ENCODE data around the gene NR5A2. TPM values are rescaled to one million over a fixed set of nuclear protein-coding genes. Genes with fewer than 3 reads are reported as not detected.

NR5A2 gene
- polyA plus RNA-seq, 3 donors: 0.03 to 0.31 TPM; not detected in 1

DNA sequence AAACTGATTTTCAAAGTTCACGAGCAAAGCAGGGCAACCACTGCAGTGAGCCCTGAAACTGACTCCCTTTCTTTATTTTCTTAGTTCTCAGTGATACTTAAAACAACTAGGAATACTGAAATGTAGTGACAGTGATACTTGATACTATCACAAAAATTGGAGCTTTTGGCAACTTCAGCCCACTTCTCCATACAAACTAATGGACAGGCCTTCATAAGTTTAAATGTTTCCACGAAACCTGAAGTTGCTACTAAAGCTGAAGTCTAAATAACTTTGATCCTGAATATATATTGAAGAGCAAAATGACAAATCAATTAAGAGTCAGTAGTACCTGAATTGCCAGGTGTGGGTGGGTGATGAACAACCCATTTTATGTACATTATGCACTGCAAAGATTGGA lies 10.0 kb downstream of the NR5A2 start:
- H3K4me3 Mint-ChIP-seq: peak overlapping the region in 1 of 2 donors; percentile 99

GRCh38 chr1:200037904-200038303 lies 10.4 kb downstream of the NR5A2 start:
- intact Hi-C loops (cut with micrococcal nuclease): loop anchor here in 1 of 2 donors (10.0 kb wide), 1 partner anchor 353 kb away; no protein-coding TSS in a partner anchor
- H3K9me3 Mint-ChIP-seq: peaks cover 0 to 42% (median 24%) of the 10 kb centered on the region in 7 donors

More for the DNA sequence above, 10.0 kb downstream of the NR5A2 start:
- H2AFZ ChIP-seq (ENCODE audit: insufficient read depth, low read depth, low read length, poor library complexity, severe bottlenecking): no peak overlapping the region
- DNase-seq: no peak
- H3K4me3 ChIP-seq (replicated peaks in 1 of 3; ENCODE audit: low read depth in 2 of 3, low read length in 3 of 3): no peak overlapping the region
- H3K36me3 ChIP-seq (replicated peaks in 1 of 2; ENCODE audit: control insufficient read depth in 1 of 2, insufficient read depth in 2 of 2, low read length in 2 of 2): no peaks in the 10 kb centered on the region
- peaks cover 0 to 60% of the 10 kb centered on the region in 2 donors for H3K9me3 ChIP-seq (replicated peaks in 1 of 2; ENCODE audit: control insufficient read depth in 1 of 2, insufficient read depth in 1 of 2, low read length in 2 of 2)
- no peaks in the 10 kb centered on the region for H4K20me1 ChIP-seq (ENCODE audit: insufficient read depth, low read length)
- H3K79me2 ChIP-seq (ENCODE audit: insufficient read depth, low read length): no peaks in the 10 kb centered on the region
- H3K27ac Mint-ChIP-seq: no peak overlapping the region
- no peak overlapping the region for H3K4me2 ChIP-seq (replicated peaks; ENCODE audit: extremely low read depth, low read length, poor library complexity, severe bottlenecking)
- H3K27me3 ChIP-seq (ENCODE audit: control insufficient read depth in 2 of 2, insufficient read depth in 2 of 2, low read length in 2 of 2): peaks cover 93 to 99% of the 10 kb centered on the region in 2 donors
- H3K4me1 ChIP-seq (ENCODE audit: control insufficient read depth in 1 of 2, insufficient read depth in 2 of 2, low read length in 2 of 2): peaks cover 39 to 57% of the 10 kb centered on the region in 2 donors
- TF ChIP-seq, protein P1, sequence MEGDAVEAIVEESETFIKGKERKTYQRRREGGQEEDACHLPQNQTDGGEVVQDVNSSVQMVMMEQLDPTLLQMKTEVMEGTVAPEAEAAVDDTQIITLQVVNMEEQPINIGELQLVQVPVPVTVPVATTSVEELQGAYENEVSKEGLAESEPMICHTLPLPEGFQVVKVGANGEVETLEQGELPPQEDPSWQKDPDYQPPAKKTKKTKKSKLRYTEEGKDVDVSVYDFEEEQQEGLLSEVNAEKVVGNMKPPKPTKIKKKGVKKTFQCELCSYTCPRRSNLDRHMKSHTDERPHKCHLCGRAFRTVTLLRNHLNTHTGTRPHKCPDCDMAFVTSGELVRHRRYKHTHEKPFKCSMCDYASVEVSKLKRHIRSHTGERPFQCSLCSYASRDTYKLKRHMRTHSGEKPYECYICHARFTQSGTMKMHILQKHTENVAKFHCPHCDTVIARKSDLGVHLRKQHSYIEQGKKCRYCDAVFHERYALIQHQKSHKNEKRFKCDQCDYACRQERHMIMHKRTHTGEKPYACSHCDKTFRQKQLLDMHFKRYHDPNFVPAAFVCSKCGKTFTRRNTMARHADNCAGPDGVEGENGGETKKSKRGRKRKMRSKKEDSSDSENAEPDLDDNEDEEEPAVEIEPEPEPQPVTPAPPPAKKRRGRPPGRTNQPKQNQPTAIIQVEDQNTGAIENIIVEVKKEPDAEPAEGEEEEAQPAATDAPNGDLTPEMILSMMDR (IDR thresholded peaks at IDR 0.05): no peak
- peaks cover 8 to 10% of the 10 kb centered on the region in 2 donors for H3K36me3 Mint-ChIP-seq
- H3K9me3 Mint-ChIP-seq: peaks cover 0 to 39% (median 23%) of the 10 kb centered on the region in 7 donors
- peaks cover 37% of the 10 kb centered on the region for H3K4me1 Mint-ChIP-seq
- no CpG with 5 or more reads among the region's 2 CpGs for WGBS (ENCODE audit: insufficient coverage)
- intact Hi-C loops (cut with micrococcal nuclease): loop anchor here in 1 of 2 donors (10.0 kb wide), 1 partner anchor 353 kb away; no protein-coding TSS in a partner anchor
- no peak overlapping the region for H3K9ac ChIP-seq (ENCODE audit: insufficient read depth, low read length, poor library complexity, severe bottlenecking)
- H3K27me3 Mint-ChIP-seq (ENCODE audit: low read depth in 3 of 3): peaks cover 0 to 30% (median 30%) of the 10 kb centered on the region in 3 donors
- H3K27ac ChIP-seq (ENCODE audit: low read depth in 1 of 2, low read length in 2 of 2): no peak overlapping the region

More at GRCh38 chr1:200037904-200038303, 10.4 kb downstream of the NR5A2 start:
- Histone ChIP-seq H3K36me3 (replicated peaks in 1 of 2; ENCODE audit: control insufficient read depth in 1 of 2, insufficient read depth in 2 of 2, low read length in 2 of 2) (no peaks in the 10 kb centered on the region), H3K9me3 (replicated peaks in 1 of 2; ENCODE audit: control insufficient read depth in 1 of 2, insufficient read depth in 1 of 2, low read length in 2 of 2) (peaks cover 0 to 60% of the 10 kb centered on the region in 2 donors), H2AFZ (ENCODE audit: insufficient read depth, low read depth, low read length, poor library complexity, severe bottlenecking) (no peak overlapping the region), H3K4me2 (replicated peaks; ENCODE audit: extremely low read depth, low read length, poor library complexity, severe bottlenecking) (no peak overlapping the region), H3K27ac (ENCODE audit: low read depth in 1 of 2, low read length in 2 of 2) (no peak overlapping the region), H3K27me3 (ENCODE audit: control insufficient read depth in 2 of 2, insufficient read depth in 2 of 2, low read length in 2 of 2) (peaks cover 92 to 99% of the 10 kb centered on the region in 2 donors), H4K20me1 (ENCODE audit: insufficient read depth, low read length) (no peaks in the 10 kb centered on the region), H3K4me1 (ENCODE audit: control insufficient read depth in 1 of 2, insufficient read depth in 2 of 2, low read length in 2 of 2) (peaks cover 43 to 61% of the 10 kb centered on the region in 2 donors), H3K9ac (ENCODE audit: insufficient read depth, low read length, poor library complexity, severe bottlenecking) (no peak overlapping the region), H3K79me2 (ENCODE audit: insufficient read depth, low read length) (no peaks in the 10 kb centered on the region), H3K4me3 (replicated peaks in 1 of 3; ENCODE audit: low read depth in 2 of 3, low read length in 3 of 3) (no peak overlapping the region)
- H3K27ac Mint-ChIP-seq: no peak overlapping the region
- peaks cover 41% of the 10 kb centered on the region for H3K4me1 Mint-ChIP-seq
- H3K27me3 Mint-ChIP-seq (ENCODE audit: low read depth in 3 of 3): peaks cover 0 to 34% (median 34%) of the 10 kb centered on the region in 3 donors
- DNase-seq: no peak
- peak overlapping the region in 1 of 2 donors; percentile 99 for H3K4me3 Mint-ChIP-seq
- 43% methylated on average over 7 of the region's 8 CpGs for WGBS (ENCODE audit: insufficient coverage)
- TF ChIP-seq, protein P1 (IDR thresholded peaks at IDR 0.05): no peak
- peaks cover 10 to 11% of the 10 kb centered on the region in 2 donors for H3K36me3 Mint-ChIP-seq
